ENCODE data around the gene LRRC56.

DNA sequence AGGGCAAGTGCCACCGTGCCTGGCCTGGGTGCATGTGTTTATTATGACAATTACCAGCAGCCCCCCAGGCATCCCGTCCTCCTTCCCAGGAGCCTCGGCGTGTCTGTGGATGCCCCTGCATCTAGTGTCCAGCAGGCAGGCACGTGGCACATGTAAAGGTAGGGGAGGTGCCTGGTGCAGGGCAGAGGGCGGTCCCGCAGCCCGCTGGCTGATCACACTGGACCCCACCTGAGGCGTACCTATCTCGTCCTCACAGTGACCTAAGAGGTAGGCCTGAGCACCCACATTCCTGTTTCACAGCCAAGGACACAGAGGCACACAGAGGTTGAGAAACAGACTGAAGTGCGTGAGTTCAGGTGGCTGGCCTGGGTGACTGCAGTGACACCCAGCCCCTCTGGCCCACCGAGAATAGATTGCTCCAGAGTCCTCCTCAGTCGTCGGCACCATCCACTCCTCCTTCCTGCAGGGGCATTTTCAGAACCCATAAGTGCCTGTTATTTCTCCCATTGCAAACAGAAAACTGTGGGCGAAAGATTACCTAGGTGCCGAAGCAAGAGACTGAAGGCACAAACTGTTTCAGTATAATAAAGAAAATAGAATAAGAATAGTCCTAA, 35.9 kb downstream of the LRRC56 start:
- no peak for TF ChIP-seq CTCF (IDR thresholded peaks at IDR 0.05)
- no peak for TF ChIP-seq POLR2A (IDR thresholded peaks at IDR 0.05)
- TF ChIP-seq POLR2AphosphoS5 (IDR thresholded peaks at IDR 0.05) = no peak

All from breast epithelium (tissue), 3 donors.